ENCODE measurements around the gene FANCI.
"Not testable (repeated sequence)": the region's sequence is repeated elsewhere in the genome, so short reads cannot be mapped to it uniquely, and the experiment has no call there.

Gene FANCI

DNA sequence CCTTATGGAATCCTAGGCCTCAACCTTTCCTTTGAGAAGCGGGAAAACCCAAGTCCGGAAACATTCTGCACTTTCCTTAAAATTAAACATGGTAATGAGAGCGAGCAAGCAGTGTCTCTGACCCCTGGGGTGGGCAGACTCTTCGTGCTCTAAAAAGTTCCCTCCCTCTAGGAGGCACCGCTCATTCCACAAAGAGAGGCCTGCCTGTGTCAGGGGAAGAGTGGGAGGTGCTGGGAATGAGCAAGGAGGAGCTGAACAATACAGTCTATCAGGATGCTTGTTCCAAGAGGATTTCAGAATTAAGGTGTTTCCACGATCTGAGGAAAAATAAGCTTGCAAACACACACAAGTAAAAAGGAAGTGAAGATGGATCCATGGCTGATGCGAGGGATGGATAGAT is 16.4 kb upstream of the FANCI start:
- Histone ChIP-seq H3K9ac (ENCODE audit: low read length) (no peak overlapping the region), H3K36me3 (ENCODE audit: control insufficient read depth, insufficient read depth, low read length) (no peaks in the 10 kb centered on the region), H3K9me3 (ENCODE audit: control insufficient read depth, low read length) (no peaks in the 10 kb centered on the region), H3K4me1 (ENCODE audit: control insufficient read depth, insufficient read depth, low read length) (no peaks in the 10 kb centered on the region), H3K4me3 (ENCODE audit: low read length) (no peak overlapping the region), H3K27me3 (ENCODE audit: control insufficient read depth, insufficient read depth, low read length) (no peaks in the 10 kb centered on the region)

DNA sequence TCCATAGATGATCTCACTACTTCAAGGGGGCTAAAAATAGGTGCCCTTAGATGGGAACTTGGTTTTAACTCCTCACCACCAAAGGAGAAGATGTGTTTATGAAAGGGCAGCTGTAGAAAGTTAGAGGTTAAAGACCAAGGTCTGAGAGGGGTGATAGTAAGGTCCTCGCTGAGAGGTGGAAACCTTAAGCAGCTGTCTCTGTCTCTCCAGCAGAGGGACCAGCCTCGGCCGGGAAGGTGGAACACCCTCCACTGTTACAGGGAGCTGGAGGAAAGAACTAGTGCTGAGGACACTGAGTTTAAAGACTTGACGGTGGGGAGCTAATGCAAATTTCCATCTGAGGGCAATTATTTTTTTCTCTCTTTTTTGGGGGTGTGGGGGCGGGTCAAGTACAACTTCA is 13.5 kb upstream of the FANCI start:
- H3K4me3 ChIP-seq (ENCODE audit: low read length) = no peak overlapping the region

DNA sequence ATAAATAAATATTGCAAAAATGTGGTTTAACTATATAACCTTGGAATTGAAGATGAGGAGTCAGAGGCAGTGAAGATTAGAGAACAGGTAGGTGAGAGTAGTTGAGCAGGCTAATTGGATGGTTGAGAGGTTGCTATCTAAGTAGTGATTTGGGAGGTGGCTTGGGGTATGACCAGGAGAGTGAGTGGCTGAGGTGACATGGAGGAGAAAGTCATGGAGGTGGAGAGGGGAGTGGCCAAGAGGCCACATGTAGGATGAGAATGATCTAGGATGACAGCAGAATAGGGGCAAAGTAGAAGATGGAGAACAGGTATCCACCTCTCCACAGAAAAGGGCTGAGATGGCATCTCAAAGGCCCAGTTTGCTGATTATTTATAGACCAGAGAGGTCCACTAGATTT is 11.9 kb upstream of the FANCI start:
- H3K4me3 ChIP-seq (ENCODE audit: low read length) = no peak overlapping the region
- H3K9ac ChIP-seq (ENCODE audit: low read length) = no peak overlapping the region
- no peaks in the 10 kb centered on the region for H3K4me1 ChIP-seq (ENCODE audit: control insufficient read depth, insufficient read depth, low read length)
- H3K27me3 ChIP-seq (ENCODE audit: control insufficient read depth, insufficient read depth, low read length) = no peaks in the 10 kb centered on the region
- no peaks in the 10 kb centered on the region for H3K36me3 ChIP-seq (ENCODE audit: control insufficient read depth, insufficient read depth, low read length)
- no peaks in the 10 kb centered on the region for H3K9me3 ChIP-seq (ENCODE audit: control insufficient read depth, low read length)

More for the DNA sequence above, 13.5 kb upstream of the FANCI start:
- Histone ChIP-seq H3K27me3 (ENCODE audit: control insufficient read depth, insufficient read depth, low read length) (no peaks in the 10 kb centered on the region), H3K4me1 (ENCODE audit: control insufficient read depth, insufficient read depth, low read length) (no peaks in the 10 kb centered on the region), H3K9ac (ENCODE audit: low read length) (no peak overlapping the region), H3K36me3 (ENCODE audit: control insufficient read depth, insufficient read depth, low read length) (no peaks in the 10 kb centered on the region), H3K9me3 (ENCODE audit: control insufficient read depth, low read length) (no peaks in the 10 kb centered on the region)

DNA sequence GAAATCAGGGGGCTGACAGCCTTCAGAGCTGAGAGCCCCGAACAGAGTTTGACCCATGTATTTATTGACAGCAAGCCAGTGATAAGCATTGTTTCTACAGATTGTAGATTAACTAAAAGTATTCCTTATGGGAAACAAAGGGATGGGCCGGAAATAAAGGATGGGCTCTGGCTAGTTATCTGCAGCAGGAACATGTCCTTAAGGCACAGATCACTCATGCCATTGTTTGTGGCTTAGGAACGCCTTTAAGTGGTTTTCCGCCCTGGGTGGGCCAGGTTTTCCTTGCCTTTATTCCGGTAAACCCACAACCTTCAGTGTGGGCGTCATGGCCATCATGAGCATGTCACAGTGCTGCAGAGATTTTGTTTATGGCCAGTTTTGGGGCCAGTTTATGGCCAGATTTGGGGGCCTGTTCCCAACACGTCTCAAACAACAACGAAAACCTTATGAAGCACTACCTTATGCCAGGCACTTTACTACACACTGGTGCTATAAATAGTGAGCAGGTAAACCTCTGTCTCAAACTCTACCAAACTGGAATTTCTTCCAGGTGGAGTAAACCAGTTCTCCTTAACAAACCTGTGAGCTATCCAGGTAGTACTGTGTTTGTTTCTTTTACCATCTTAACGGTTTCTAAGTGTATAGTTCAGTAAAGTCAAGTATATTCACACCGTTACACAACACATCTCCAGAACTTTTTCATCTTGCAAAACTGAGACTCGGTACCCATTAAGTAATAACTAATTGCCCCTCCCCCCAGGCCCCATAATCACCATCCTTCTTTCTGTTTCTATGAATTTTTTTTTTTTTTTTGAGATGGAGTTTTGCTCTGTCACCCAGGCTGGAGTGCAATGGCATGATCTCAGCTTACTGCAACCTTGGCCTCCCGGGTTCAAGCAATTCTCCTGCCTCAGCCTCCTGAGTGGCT is 3.6 kb upstream of the FANCI start:
- peaks cover 13% of the 10 kb centered on the region for H3K4me1 ChIP-seq (ENCODE audit: control insufficient read depth, insufficient read depth, low read length)
- not testable (repeated sequence) for H3K36me3 ChIP-seq (ENCODE audit: control insufficient read depth, insufficient read depth, low read length); H3K9ac ChIP-seq (ENCODE audit: low read length); H3K4me3 ChIP-seq (ENCODE audit: low read length); H3K9me3 ChIP-seq (ENCODE audit: control insufficient read depth, low read length); H3K27me3 ChIP-seq (ENCODE audit: control insufficient read depth, insufficient read depth, low read length)

DNA sequence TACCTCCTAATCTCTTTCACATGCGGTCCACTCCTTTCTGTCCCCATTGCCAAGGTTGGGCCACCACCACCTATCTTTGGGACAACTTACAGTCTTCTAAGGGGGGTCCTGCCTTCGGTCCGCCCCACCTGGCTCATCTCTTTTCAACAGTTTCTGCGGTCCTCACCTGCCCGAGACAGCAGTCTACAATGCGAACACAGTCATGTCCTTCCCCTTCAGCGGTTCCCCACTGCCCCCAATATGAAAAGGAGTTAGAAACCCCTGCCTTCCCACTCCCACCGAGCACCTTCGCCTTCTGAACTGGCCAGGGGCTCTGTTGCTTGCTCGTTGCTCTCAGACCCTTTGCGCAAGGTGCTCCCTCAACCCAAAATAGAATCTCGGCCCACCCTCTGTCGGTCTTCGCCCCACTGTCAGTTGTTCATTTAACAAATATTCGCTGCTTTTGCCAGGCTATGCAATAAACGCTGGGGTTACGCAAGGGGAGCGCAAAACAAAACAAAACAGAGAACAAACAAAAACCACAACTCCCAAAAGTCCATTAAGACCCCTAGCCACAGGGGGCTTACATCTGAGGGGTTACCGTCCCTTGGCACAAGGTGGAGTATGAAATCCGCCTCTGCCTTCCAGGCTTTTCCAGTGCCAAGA is 611 bp upstream of the FANCI start:
- Histone ChIP-seq H3K4me1 (ENCODE audit: control insufficient read depth, insufficient read depth, low read length) (peaks cover 13% of the 10 kb centered on the region), H3K9ac (ENCODE audit: low read length) (peak overlapping the region; percentile 83), H3K27me3 (ENCODE audit: control insufficient read depth, insufficient read depth, low read length) (no peaks in the 10 kb centered on the region), H3K36me3 (ENCODE audit: control insufficient read depth, insufficient read depth, low read length) (no peaks in the 10 kb centered on the region), H3K4me3 (ENCODE audit: low read length) (peak overlapping the region; percentile 97), H3K9me3 (ENCODE audit: control insufficient read depth, low read length) (no peaks in the 10 kb centered on the region)

DNA sequence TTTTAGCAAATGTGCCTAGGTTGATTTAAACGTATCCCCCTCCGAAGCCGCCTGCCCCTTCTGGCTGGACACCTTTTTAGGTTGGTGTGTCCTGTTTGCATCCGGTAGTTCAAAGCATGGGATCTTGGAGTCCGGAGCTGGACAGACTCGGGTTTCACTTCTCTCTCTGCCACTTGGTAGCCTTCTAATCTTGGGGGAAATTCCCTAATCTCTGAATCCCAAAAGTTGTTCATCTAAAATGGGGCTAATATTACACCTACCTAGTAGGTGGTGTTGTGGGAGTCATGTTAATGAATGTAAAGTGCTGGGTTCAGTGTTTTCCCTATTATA is 760 bp downstream of the FANCI start:
- no peaks in the 10 kb centered on the region for H3K36me3 ChIP-seq (ENCODE audit: control insufficient read depth, insufficient read depth, low read length)
- H3K9me3 ChIP-seq (ENCODE audit: control insufficient read depth, low read length) = no peaks in the 10 kb centered on the region
- no peaks in the 10 kb centered on the region for H3K27me3 ChIP-seq (ENCODE audit: control insufficient read depth, insufficient read depth, low read length)
- peak overlapping the region; percentile 83 for H3K9ac ChIP-seq (ENCODE audit: low read length)
- H3K4me3 ChIP-seq (ENCODE audit: low read length) = peak overlapping the region; percentile 97
- peaks cover 13% of the 10 kb centered on the region for H3K4me1 ChIP-seq (ENCODE audit: control insufficient read depth, insufficient read depth, low read length)

DNA sequence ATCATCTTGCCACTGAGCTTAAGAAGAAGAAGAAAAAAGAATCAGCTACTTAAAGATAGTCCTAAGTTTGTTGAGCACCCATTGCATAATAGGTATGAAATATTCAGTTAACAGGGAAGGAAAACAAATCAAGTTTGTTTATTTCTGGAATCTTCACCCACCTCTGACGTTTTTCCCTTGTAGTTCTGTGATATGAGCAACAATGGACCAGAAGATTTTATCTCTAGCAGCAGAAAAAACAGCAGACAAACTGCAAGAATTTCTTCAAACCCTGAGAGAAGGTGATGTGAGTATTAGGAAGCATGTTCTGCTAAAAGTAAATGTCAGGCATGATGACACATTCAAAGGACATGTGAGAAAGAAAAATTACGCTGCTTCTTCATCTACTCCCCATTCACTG is 3.7 kb downstream of the FANCI start:
- H3K9ac ChIP-seq (ENCODE audit: low read length) = no peak overlapping the region
- no peaks in the 10 kb centered on the region for H3K27me3 ChIP-seq (ENCODE audit: control insufficient read depth, insufficient read depth, low read length)
- no peaks in the 10 kb centered on the region for H3K9me3 ChIP-seq (ENCODE audit: control insufficient read depth, low read length)
- no peaks in the 10 kb centered on the region for H3K36me3 ChIP-seq (ENCODE audit: control insufficient read depth, insufficient read depth, low read length)
- H3K4me3 ChIP-seq (ENCODE audit: low read length) = no peak overlapping the region
- H3K4me1 ChIP-seq (ENCODE audit: control insufficient read depth, insufficient read depth, low read length) = peaks cover 13% of the 10 kb centered on the region

DNA sequence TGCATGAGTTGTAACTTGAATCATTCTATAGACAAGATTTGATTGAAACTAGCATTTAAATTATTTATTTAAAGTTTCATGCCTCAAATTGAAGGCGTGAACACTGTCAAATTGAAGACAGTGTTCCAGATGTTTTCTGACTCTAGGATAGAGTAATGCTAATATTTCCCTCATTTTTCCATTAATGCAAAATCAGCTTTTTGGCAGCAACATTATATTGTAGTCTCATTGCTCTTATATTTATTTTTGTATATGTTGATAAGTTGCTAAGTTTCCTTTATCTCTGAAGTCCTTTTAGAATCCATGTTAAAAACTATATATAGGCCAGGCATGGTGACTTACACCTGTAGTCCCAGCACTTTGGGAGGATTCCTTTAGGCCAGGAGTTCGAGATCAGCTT is 4.8 kb downstream of the FANCI start:
- Histone ChIP-seq H3K9me3 (ENCODE audit: control insufficient read depth, low read length) (no peaks in the 10 kb centered on the region), H3K9ac (ENCODE audit: low read length) (no peak overlapping the region), H3K36me3 (ENCODE audit: control insufficient read depth, insufficient read depth, low read length) (no peaks in the 10 kb centered on the region), H3K4me3 (ENCODE audit: low read length) (no peak overlapping the region), H3K4me1 (ENCODE audit: control insufficient read depth, insufficient read depth, low read length) (peaks cover 7% of the 10 kb centered on the region), H3K27me3 (ENCODE audit: control insufficient read depth, insufficient read depth, low read length) (no peaks in the 10 kb centered on the region)

DNA sequence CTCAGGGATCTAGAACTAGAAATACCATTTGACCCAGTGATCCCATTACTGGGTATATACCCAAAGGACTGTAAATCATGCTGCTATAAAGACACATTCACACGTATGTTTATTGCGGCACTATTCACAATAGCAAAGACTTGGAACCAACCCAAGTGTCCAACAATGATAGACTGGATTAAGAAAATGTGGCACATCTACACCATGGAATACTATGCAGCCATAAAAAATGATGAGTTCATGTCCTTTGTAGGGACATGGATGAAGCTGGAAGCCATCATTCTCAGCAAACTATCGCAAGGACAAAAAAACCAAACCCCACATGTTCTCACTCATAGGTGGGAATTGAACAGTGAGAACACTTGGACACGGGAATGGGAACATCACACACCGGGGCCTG is 6.4 kb downstream of the FANCI start:
- H3K9me3 ChIP-seq (ENCODE audit: control insufficient read depth, low read length); H3K36me3 ChIP-seq (ENCODE audit: control insufficient read depth, insufficient read depth, low read length); H3K27me3 ChIP-seq (ENCODE audit: control insufficient read depth, insufficient read depth, low read length); H3K4me3 ChIP-seq (ENCODE audit: low read length); H3K4me1 ChIP-seq (ENCODE audit: control insufficient read depth, insufficient read depth, low read length); H3K9ac ChIP-seq (ENCODE audit: low read length): not testable (repeated sequence)

DNA sequence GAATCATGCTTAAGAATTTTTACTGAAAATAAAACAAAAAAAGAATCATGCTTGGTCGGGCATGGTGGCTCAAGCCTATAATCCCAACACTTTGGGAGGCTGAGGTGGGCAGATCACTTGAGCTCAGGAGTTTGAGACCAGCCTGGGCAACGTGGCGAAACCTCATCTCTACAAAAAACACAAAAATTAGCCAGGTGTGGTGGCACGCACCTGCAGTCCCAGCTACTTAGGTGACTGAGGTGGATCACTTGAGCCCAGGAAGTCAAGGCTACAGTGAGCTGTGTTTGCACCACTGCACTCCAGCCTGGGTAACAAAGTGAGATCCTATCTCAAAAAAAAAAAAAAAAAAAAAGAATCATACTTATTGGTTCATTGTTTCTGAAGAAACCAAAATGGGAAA is 33.5 kb downstream of the FANCI start:
- H3K9me3 ChIP-seq (ENCODE audit: control insufficient read depth, low read length); H3K4me3 ChIP-seq (ENCODE audit: low read length); H3K4me1 ChIP-seq (ENCODE audit: control insufficient read depth, insufficient read depth, low read length); H3K36me3 ChIP-seq (ENCODE audit: control insufficient read depth, insufficient read depth, low read length); H3K27me3 ChIP-seq (ENCODE audit: control insufficient read depth, insufficient read depth, low read length); H3K9ac ChIP-seq (ENCODE audit: low read length): not testable (repeated sequence)

DNA sequence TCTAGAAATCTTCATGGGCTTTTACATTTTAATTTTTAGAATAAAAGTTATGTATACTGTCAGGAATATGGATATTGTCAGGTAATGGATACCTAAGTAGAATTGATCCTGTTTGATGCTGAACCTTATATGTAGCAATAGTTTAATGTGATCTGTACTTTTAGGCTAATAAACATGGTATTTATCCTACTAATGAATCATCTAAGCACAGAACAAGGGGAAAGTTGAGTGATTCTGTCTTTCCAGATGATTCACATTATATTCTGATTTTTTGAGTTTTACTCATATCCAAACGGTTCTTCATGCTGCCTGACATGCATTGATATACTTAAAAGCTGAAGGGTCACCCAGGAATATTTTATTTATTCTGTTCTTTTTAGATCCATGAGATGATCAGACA is 34.5 kb downstream of the FANCI start:
- Histone ChIP-seq H3K4me3 (ENCODE audit: low read length) (no peak overlapping the region), H3K9me3 (ENCODE audit: control insufficient read depth, low read length) (no peaks in the 10 kb centered on the region), H3K36me3 (ENCODE audit: control insufficient read depth, insufficient read depth, low read length) (no peaks in the 10 kb centered on the region), H3K9ac (ENCODE audit: low read length) (no peak overlapping the region), H3K27me3 (ENCODE audit: control insufficient read depth, insufficient read depth, low read length) (no peaks in the 10 kb centered on the region), H3K4me1 (ENCODE audit: control insufficient read depth, insufficient read depth, low read length) (no peaks in the 10 kb centered on the region)

DNA sequence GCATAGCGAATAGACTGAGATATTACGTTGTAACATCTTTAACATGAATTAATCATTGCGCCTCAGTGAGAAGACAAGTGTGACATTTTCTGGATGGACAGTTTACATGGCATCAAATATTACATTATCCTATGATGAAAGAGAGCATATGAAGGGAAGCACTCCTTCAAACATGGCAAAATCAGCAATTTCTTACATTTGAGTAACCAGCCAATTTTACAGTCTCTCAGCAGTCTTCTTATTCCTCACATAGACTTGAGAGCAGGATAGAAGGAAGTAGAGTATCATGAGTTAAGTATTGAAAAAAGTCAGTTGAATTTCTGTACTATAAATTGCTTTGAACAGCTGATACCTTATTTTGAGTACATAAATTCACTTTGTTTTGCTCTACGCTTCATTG is 38.9 kb downstream of the FANCI start:
- Histone ChIP-seq H3K27me3 (ENCODE audit: control insufficient read depth, insufficient read depth, low read length) (no peaks in the 10 kb centered on the region), H3K9me3 (ENCODE audit: control insufficient read depth, low read length) (no peaks in the 10 kb centered on the region), H3K36me3 (ENCODE audit: control insufficient read depth, insufficient read depth, low read length) (no peaks in the 10 kb centered on the region), H3K4me3 (ENCODE audit: low read length) (no peak overlapping the region), H3K9ac (ENCODE audit: low read length) (no peak overlapping the region), H3K4me1 (ENCODE audit: control insufficient read depth, insufficient read depth, low read length) (no peaks in the 10 kb centered on the region)
